GM21423 (cell line): ENCODE results near the gene LRFN4.
"Not testable (repeated sequence)": the region's sequence is repeated elsewhere in the genome, so short reads cannot be mapped to it uniquely, and the experiment has no call there.

Experiments
- ATAC-seq: cut with Tn5 transposase; IDR thresholded peaks from one replicate; pipeline ENCODE4 v1.9.1; 2021; ENCODE audit warnings: mild to moderate bottlenecking, moderate library complexity; ENCODE audit not compliant: unreplicated experiment

The LRFN4 gene

GRCh38 chr11:66856496-66857233 is at the start of gene LRFN4:
Gene LRFN4, plus strand, starts transcription at chr11:66857064. Its CDS starts 681 bp downstream, at chr11:66857745.
- peak; percentile 20 for ATAC-seq

GRCh38 chr11:66809592-66809991 is 47.3 kb upstream of the LRFN4 start:
- no peak for ATAC-seq

GRCh38 chr11:66810576-66811185 is 46.2 kb upstream of the LRFN4 start:
- ATAC-seq = no peak

- no peak for ATAC-seq
These were observed 42.2 kb upstream of the LRFN4 start for GRCh38 chr11:66814678-66815077.

- ATAC-seq = no peak
These were observed 41.2 kb upstream of the LRFN4 start for GRCh38 chr11:66815646-66816045.

GRCh38 chr11:66818231-66818955 is 38.5 kb upstream of the LRFN4 start:
- ATAC-seq = no peak

GRCh38 chr11:66820381-66820780 is 36.5 kb upstream of the LRFN4 start:
- no peak for ATAC-seq

- no peak for ATAC-seq
These were observed 36.0 kb upstream of the LRFN4 start for GRCh38 chr11:66820901-66821300.

- no peak for ATAC-seq
These were observed 33.2 kb upstream of the LRFN4 start for GRCh38 chr11:66823700-66824099.

GRCh38 chr11:66824573-66824972 is 32.3 kb upstream of the LRFN4 start:
- ATAC-seq = not testable (repeated sequence)

- ATAC-seq = no peak
These were observed 22.4 kb upstream of the LRFN4 start for GRCh38 chr11:66834539-66834845.

- no peak for ATAC-seq
These were observed 21.9 kb upstream of the LRFN4 start for GRCh38 chr11:66834943-66835342.

GRCh38 chr11:66835768-66836405 is 21.0 kb upstream of the LRFN4 start:
- ATAC-seq = no peak

- ATAC-seq = no peak
These were observed 16.4 kb upstream of the LRFN4 start for GRCh38 chr11:66840317-66841091.

- no peak for ATAC-seq
These were observed 15.0 kb upstream of the LRFN4 start for GRCh38 chr11:66841861-66842260.

- ATAC-seq = no peak
These were observed 14.4 kb upstream of the LRFN4 start for GRCh38 chr11:66842501-66842895.

GRCh38 chr11:66842896-66843775 is 13.7 kb upstream of the LRFN4 start, which contains the start of gene RCE1:
Gene RCE1, plus strand, starts transcription at chr11:66843441. Its CDS starts 15 bp downstream, at chr11:66843456.
- ATAC-seq = peak; percentile 77

- no peak for ATAC-seq
These were observed 12.9 kb upstream of the LRFN4 start for GRCh38 chr11:66843776-66844495.

GRCh38 chr11:66844496-66845142 is 12.2 kb upstream of the LRFN4 start:
- no peak for ATAC-seq
